GM04503 (cell line): ENCODE measurements around the gene INSRR.

Source experiments
- DNase-seq: peaks from one replicate; pipeline ENCODE4 v3.0.0-alpha.2; 2012; ENCODE audit warnings: low read depth

The INSRR gene

GRCh38 chr1:156858959-156859522, at the start of gene INSRR:
Gene INSRR, minus strand, starts transcription at chr1:156859117. Its CDS starts 496 bp downstream, at chr1:156858621.
- DNase-seq: no peak

GRCh38 chr1:156908541-156908940, 49.6 kb upstream of the INSRR start:
- no peak for DNase-seq

- no peak for DNase-seq
Measured at GRCh38 chr1:156906206-156906906, 47.4 kb upstream of the INSRR start.

- no peak for DNase-seq
Measured at GRCh38 chr1:156905651-156906050, 46.7 kb upstream of the INSRR start.

- no peak for DNase-seq
Measured at GRCh38 chr1:156905176-156905575, 46.3 kb upstream of the INSRR start.

- no peak for DNase-seq
Measured at GRCh38 chr1:156904187-156904959, 45.5 kb upstream of the INSRR start.

GRCh38 chr1:156903328-156904091, 44.6 kb upstream of the INSRR start:
- DNase-seq: no peak

- no peak for DNase-seq
Measured at GRCh38 chr1:156901966-156902915, 43.3 kb upstream of the INSRR start.

GRCh38 chr1:156901590-156901900, 42.6 kb upstream of the INSRR start:
- no peak for DNase-seq

GRCh38 chr1:156900896-156901589, 42.1 kb upstream of the INSRR start:
- no peak for DNase-seq

GRCh38 chr1:156899956-156900718, 41.2 kb upstream of the INSRR start:
- DNase-seq: no peak

GRCh38 chr1:156898971-156899664, 40.2 kb upstream of the INSRR start:
- DNase-seq: no peak

GRCh38 chr1:156898161-156898566, 39.2 kb upstream of the INSRR start:
- DNase-seq: no peak

- DNase-seq: no peak
Measured at GRCh38 chr1:156897078-156897825, 38.3 kb upstream of the INSRR start.

GRCh38 chr1:156896490-156897033, 37.6 kb upstream of the INSRR start:
- peak; percentile 85 for DNase-seq

- DNase-seq: no peak
Measured at GRCh38 chr1:156895927-156896326, 37.0 kb upstream of the INSRR start.

- no peak for DNase-seq
Measured at GRCh38 chr1:156895455-156895812, 36.5 kb upstream of the INSRR start.

GRCh38 chr1:156894711-156895454, 36.0 kb upstream of the INSRR start:
- no peak for DNase-seq
